Tibial artery (tissue), 4 donors: Measurements from ENCODE around the gene SKIC3.

Experiments
- DNase-seq, 2 donors: peaks; one replicate each; pipeline ENCODE4 v3.0.0-alpha.2; 2019
- H3K27ac ChIP-seq, 2 donors: fragments of 200-600 bp; sonication (generic) in 1 of 2; 1 replicate in 1 of 2; 2 replicates in 1 of 2; pipeline ENCODE4 v1.5.1; 2018 to 2019; ENCODE audit warnings: mild to moderate bottlenecking in 1 of 2
- H3K27me3 ChIP-seq, 2 donors: fragments of 200-600 bp; sonication (generic) in 1 of 2; one replicate each; pipeline versions ENCODE4 v1.5.1 to v1.6.0; 2016 to 2019
- H3K36me3 ChIP-seq, 3 donors: fragments of 200-600 bp; sonication (generic) in 2 of 3; one replicate each; pipeline ENCODE4 v1.5.1; 2016 to 2019; ENCODE audit warnings: mild to moderate bottlenecking in 2 of 3
- H3K4me1 ChIP-seq, 4 donors: fragments of 200-600 bp; sonication (generic) in 2 of 4; 1 replicate in 3 of 4; 2 replicates in 1 of 4; pipeline ENCODE4 v1.5.1; 2016 to 2019
- H3K4me3 ChIP-seq, 2 donors: fragments of 200-600 bp; sonication (generic) in 1 of 2; 1 replicate in 1 of 2; 2 replicates in 1 of 2; pipeline ENCODE4 v1.5.1; 2018 to 2019; ENCODE audit warnings: mild to moderate bottlenecking in 2 of 2
- H3K9me3 ChIP-seq, 3 donors: fragments of 200-600 bp; sonication (generic) in 1 of 3; one replicate each; pipeline ENCODE4 v1.5.1; 2016 to 2019
- CTCF ChIP-seq, 2 experiments: fragments of 200-600 bp in 1 of 2; fragments of 450-650 bp in 1 of 2; IDR thresholded peaks; one replicate each; pipeline ENCODE4 v1.5.1; 2017 to 2019; ENCODE audit warnings: antibody characterized with exemption in 2 of 2, mild to moderate bottlenecking in 1 of 2, moderate library complexity in 1 of 2
- intact Hi-C: fragments of 100-400 bp; cut with DNase I; formaldehyde crosslinking; loops from one replicate; pipeline ENCODE4 v1.15.0; 2023; ENCODE audit warnings: low total_unique reads

SKIC3 gene

GRCh38 chr5:95524423-95524822 lies 30.4 kb downstream of the SKIC3 start:
- Histone ChIP-seq H3K36me3 (peaks cover 61 to 82% (median 70%) of the 10 kb centered on the region in 3 donors), H3K27ac (no peak overlapping the region), H3K4me1 (no peaks in the 10 kb centered on the region), H3K4me3 (no peak overlapping the region), H3K27me3 (no peaks in the 10 kb centered on the region), H3K9me3 (no peaks in the 10 kb centered on the region)
- TF ChIP-seq CTCF (IDR thresholded peaks at IDR 0.05), result no peak
- intact Hi-C loops, result no loop called here
- DNase-seq, result no peak

GRCh38 chr5:95520206-95520605 lies 34.6 kb downstream of the SKIC3 start:
- no peak overlapping the region for H3K4me3 ChIP-seq
- H3K9me3 ChIP-seq, result no peaks in the 10 kb centered on the region
- no peaks in the 10 kb centered on the region for H3K4me1 ChIP-seq
- H3K27me3 ChIP-seq, result no peaks in the 10 kb centered on the region
- H3K27ac ChIP-seq, result no peak overlapping the region
- peaks cover 67 to 77% (median 68%) of the 10 kb centered on the region in 3 donors for H3K36me3 ChIP-seq
- DNase-seq, result no peak
- intact Hi-C loops, result no loop called here
- no peak for TF ChIP-seq CTCF (IDR thresholded peaks at IDR 0.05)

- DNase-seq, result no peak
- Histone ChIP-seq H3K27me3 (no peaks in the 10 kb centered on the region), H3K4me1 (no peaks in the 10 kb centered on the region), H3K9me3 (no peaks in the 10 kb centered on the region), H3K36me3 (peaks cover 67 to 77% (median 70%) of the 10 kb centered on the region in 3 donors), H3K4me3 (no peak overlapping the region), H3K27ac (no peak overlapping the region)
- no peak for TF ChIP-seq CTCF (IDR thresholded peaks at IDR 0.05)
- intact Hi-C loops, result no loop called here
These were observed 35.1 kb downstream of the SKIC3 start for GRCh38 chr5:95519681-95520080.

GRCh38 chr5:95519151-95519550 lies 35.6 kb downstream of the SKIC3 start:
- Histone ChIP-seq H3K9me3 (no peaks in the 10 kb centered on the region), H3K36me3 (peaks cover 66 to 79% (median 69%) of the 10 kb centered on the region in 3 donors), H3K27me3 (no peaks in the 10 kb centered on the region), H3K4me1 (no peaks in the 10 kb centered on the region), H3K4me3 (no peak overlapping the region), H3K27ac (no peak overlapping the region)
- no peak for DNase-seq
- intact Hi-C loops, result no loop called here
- TF ChIP-seq CTCF (IDR thresholded peaks at IDR 0.05), result no peak

- H3K36me3 ChIP-seq, result peaks cover 72 to 79% (median 73%) of the 10 kb centered on the region in 3 donors
- H3K4me3 ChIP-seq, result no peak overlapping the region
These were observed 36.4 kb downstream of the SKIC3 start for GRCh38 chr5:95518417-95518816.

More at GRCh38 chr5:95518417-95518816, 36.4 kb downstream of the SKIC3 start:
- Histone ChIP-seq H3K27me3 (no peaks in the 10 kb centered on the region), H3K27ac (no peak overlapping the region), H3K9me3 (no peaks in the 10 kb centered on the region), H3K4me1 (no peaks in the 10 kb centered on the region)
- no peak for TF ChIP-seq CTCF (IDR thresholded peaks at IDR 0.05)
- intact Hi-C loops, result no loop called here
- DNase-seq, result no peak
